DOHH2 (cell line): ENCODE data around the gene PAX4.

Experiments
- H3F3A ChIP-seq: fragments of 200-600 bp; sonication (generic), shearing (Covaris generic); 2 replicates; pipeline ENCODE4 v1.6.0; 2016; ENCODE audit warnings: antibody characterized with exemption, mild to moderate bottlenecking; ENCODE audit not compliant: control insufficient read depth, insufficient read depth
- H3K27ac ChIP-seq: fragments of 200-600 bp; sonication (generic); 2 replicates; pipeline ENCODE4 v1.5.1; 2014; ENCODE audit warnings: low read depth, mild to moderate bottlenecking, low read length, moderate library complexity
- H3K27me3 ChIP-seq: fragments of 200-600 bp; sonication (generic); 2 replicates; pipeline ENCODE4 v1.6.1; 2014; ENCODE audit warnings: mild to moderate bottlenecking, low read length, mixed read lengths; ENCODE audit not compliant: control insufficient read depth
- H3K36me3 ChIP-seq: fragments of 200-600 bp; sonication (generic); 2 replicates; pipeline ENCODE4 v1.6.1; 2014; ENCODE audit warnings: mild to moderate bottlenecking, low read length, moderate library complexity, mixed read lengths; ENCODE audit not compliant: control insufficient read depth
- H3K4me1 ChIP-seq: fragments of 200-600 bp; sonication (generic); 2 replicates; pipeline ENCODE4 v1.6.1; 2014; ENCODE audit warnings: mild to moderate bottlenecking, low read length, mixed read lengths; ENCODE audit not compliant: control insufficient read depth
- H3K4me2 ChIP-seq: fragments of 200-600 bp; sonication (generic); 2 replicates; pipeline ENCODE4 v1.6.0; 2014; ENCODE audit warnings: mild to moderate bottlenecking, low read length, moderate library complexity
- H3K4me3 ChIP-seq: fragments of 200-600 bp; sonication (generic); 2 replicates; pipeline ENCODE4 v1.5.1; 2014; ENCODE audit warnings: mild to moderate bottlenecking, low read length, mixed read lengths
- H3K79me2 ChIP-seq: fragments of 200-600 bp; sonication (generic); 2 replicates; pipeline ENCODE4 v1.6.1; 2014; ENCODE audit warnings: mild to moderate bottlenecking, low read length, mixed read lengths; ENCODE audit not compliant: control insufficient read depth
- H3K9me2 ChIP-seq: fragments of 200-600 bp; sonication (generic); replicated peaks from 2 replicates; pipeline ENCODE4 v1.6.1; 2014; ENCODE audit warnings: mild to moderate bottlenecking, low read length, mixed read lengths; ENCODE audit not compliant: control insufficient read depth
- H3K9me3 ChIP-seq: fragments of 200-600 bp; sonication (generic); 2 replicates; pipeline ENCODE4 v1.6.1; 2014; ENCODE audit warnings: antibody characterized with exemption, low read length, mixed read lengths; ENCODE audit not compliant: control insufficient read depth, insufficient read depth
- H4K20me1 ChIP-seq: fragments of 200-600 bp; sonication (generic); 2 replicates; pipeline ENCODE4 v1.6.0; 2014; ENCODE audit warnings: low read depth, mild to moderate bottlenecking, antibody characterized with exemption, low read length, moderate library complexity; ENCODE audit not compliant: control insufficient read depth, insufficient read depth
- EZH2phosphoT487 ChIP-seq: fragments of 200-600 bp; sonication (generic); IDR thresholded peaks from 2 replicates; pipeline ENCODE4 v1.6.1; 2017; ENCODE audit warnings: borderline replicate concordance, mild to moderate bottlenecking, antibody characterized with exemption, low read length, moderate library complexity, mixed read lengths
- TF ChIP-seq, protein P1 (sequence below): fragments of 200-600 bp; sonication (generic); IDR thresholded peaks from one replicate; pipeline ENCODE4 v1.5.1; 2014; ENCODE audit warnings: antibody characterized with exemption, mild to moderate bottlenecking, low read depth, low read length; ENCODE audit not compliant: poor library complexity, severe bottlenecking

PAX4 gene, protein sequence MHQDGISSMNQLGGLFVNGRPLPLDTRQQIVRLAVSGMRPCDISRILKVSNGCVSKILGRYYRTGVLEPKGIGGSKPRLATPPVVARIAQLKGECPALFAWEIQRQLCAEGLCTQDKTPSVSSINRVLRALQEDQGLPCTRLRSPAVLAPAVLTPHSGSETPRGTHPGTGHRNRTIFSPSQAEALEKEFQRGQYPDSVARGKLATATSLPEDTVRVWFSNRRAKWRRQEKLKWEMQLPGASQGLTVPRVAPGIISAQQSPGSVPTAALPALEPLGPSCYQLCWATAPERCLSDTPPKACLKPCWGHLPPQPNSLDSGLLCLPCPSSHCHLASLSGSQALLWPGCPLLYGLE

DNA sequence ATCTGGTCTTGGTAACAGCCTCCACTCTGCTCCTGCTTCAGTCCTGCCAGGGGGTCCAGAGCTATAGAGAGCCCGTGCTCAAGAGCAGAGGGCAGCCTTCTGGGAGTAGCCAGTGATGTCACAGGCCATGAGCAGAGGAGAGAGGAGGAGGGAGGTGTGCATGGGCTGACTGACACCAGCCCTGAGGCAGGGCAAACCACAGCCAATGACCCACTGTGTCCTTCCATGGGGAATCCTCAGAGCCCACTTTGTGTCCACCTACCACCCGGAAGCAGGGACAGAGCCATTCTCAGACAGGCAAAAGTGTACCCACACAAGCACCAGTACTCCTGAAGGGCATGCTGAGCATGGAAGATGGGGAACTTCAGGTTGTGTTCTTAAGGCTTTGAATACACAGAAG, at the start of gene PAX4:
TSS of gene PAX4 (minus strand) at position 101 of the 400 bp plus-strand sequence. CDS start 2,214 bp downstream, outside the sequence.
- TF ChIP-seq, protein P1, sequence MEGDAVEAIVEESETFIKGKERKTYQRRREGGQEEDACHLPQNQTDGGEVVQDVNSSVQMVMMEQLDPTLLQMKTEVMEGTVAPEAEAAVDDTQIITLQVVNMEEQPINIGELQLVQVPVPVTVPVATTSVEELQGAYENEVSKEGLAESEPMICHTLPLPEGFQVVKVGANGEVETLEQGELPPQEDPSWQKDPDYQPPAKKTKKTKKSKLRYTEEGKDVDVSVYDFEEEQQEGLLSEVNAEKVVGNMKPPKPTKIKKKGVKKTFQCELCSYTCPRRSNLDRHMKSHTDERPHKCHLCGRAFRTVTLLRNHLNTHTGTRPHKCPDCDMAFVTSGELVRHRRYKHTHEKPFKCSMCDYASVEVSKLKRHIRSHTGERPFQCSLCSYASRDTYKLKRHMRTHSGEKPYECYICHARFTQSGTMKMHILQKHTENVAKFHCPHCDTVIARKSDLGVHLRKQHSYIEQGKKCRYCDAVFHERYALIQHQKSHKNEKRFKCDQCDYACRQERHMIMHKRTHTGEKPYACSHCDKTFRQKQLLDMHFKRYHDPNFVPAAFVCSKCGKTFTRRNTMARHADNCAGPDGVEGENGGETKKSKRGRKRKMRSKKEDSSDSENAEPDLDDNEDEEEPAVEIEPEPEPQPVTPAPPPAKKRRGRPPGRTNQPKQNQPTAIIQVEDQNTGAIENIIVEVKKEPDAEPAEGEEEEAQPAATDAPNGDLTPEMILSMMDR: no peak
- no peak for TF ChIP-seq EZH2phosphoT487
- Histone ChIP-seq H3K9me3 (no peaks in the 10 kb centered on the region), H3K27me3 (peaks cover 72% of the 10 kb centered on the region), H3K4me3 (no peak within 1 kb of the TSS), H3K27ac (no peak within 1 kb of the TSS), H3K4me2 (no peak within 1 kb of the TSS), H3K4me1 (no peaks in the 10 kb centered on the region), H3K9me2 (no peaks in the 10 kb centered on the region), H3F3A (no peaks in the 10 kb centered on the region), H3K79me2 (no peaks in the 10 kb centered on the region), H3K36me3 (no peaks in the 10 kb centered on the region), H4K20me1 (no peaks in the 10 kb centered on the region)

DNA sequence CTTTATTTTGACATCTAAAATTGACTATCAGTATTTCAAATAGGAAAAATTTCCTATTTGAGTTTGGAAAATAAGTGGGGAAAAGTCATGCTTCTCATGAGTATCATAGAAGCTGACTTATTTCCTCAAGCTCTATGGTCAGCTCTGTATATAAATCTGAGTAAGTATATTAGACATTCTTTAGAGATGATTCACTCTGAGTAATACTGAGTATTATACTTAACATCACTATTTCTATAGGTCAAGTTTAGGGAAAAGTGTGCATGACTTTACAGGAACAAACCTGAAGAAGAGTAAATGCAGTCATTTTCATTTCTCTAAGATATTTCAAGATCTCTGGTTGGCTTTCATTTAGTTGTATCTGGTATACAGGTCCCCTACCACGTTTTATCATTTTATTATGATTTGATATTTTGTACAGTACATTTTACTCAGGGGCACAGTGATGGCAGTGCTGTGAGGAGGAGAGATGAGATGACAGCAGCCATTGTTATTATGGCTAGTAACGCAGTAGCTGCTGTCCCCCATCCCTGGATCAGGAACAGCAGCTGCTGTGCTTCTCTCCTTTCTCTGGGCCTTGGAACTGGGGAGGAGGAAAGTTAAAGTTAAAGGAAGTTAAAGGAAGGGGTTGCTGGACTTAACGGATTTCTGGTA, 49.2 kb upstream of the PAX4 start:
- no peak overlapping the region for H3K4me2 ChIP-seq
- no peaks in the 10 kb centered on the region for H3K9me2 ChIP-seq
- no peak overlapping the region for H3K4me3 ChIP-seq
- H3K9me3 ChIP-seq: no peaks in the 10 kb centered on the region
- H3K79me2 ChIP-seq: peaks cover 99% of the 10 kb centered on the region
- no peaks in the 10 kb centered on the region for H3F3A ChIP-seq
- H3K27ac ChIP-seq: no peak overlapping the region
- peaks cover 22% of the 10 kb centered on the region for H4K20me1 ChIP-seq
- H3K36me3 ChIP-seq: peaks cover 73% of the 10 kb centered on the region
- no peaks in the 10 kb centered on the region for H3K4me1 ChIP-seq
- TF ChIP-seq EZH2phosphoT487: no peak
- TF ChIP-seq, protein P1: no peak
- no peaks in the 10 kb centered on the region for H3K27me3 ChIP-seq

DNA sequence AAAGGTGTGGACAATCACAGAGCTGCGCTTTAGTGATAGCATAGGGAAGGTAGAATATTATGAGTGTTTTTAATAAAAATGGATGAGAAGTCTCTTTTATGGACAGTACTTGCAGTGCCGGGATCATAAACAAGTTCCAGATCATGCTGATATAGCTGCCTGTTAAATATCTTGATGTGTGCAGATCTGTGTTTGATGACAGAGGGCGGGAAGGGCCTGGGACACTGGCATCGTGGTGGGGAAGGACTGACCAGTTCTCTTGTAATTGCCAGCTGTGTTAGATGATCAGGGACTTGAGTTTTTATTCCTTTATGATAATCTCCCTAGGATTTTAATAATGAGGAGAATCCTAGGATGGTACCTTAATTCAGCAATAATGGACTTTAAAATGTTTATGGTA, 48.7 kb upstream of the PAX4 start:
- no peak overlapping the region for H3K4me2 ChIP-seq

More for the DNA sequence above, 48.7 kb upstream of the PAX4 start:
- Histone ChIP-seq H4K20me1 (peaks cover 22% of the 10 kb centered on the region), H3K9me2 (no peaks in the 10 kb centered on the region), H3K36me3 (peaks cover 71% of the 10 kb centered on the region), H3K4me1 (no peaks in the 10 kb centered on the region), H3K79me2 (peaks cover 99% of the 10 kb centered on the region), H3K27me3 (no peaks in the 10 kb centered on the region), H3K27ac (no peak overlapping the region), H3F3A (no peaks in the 10 kb centered on the region), H3K9me3 (no peaks in the 10 kb centered on the region), H3K4me3 (no peak overlapping the region)
- TF ChIP-seq, protein P1: no peak
- TF ChIP-seq EZH2phosphoT487: no peak
